GM21447 (cell line): Measurements from ENCODE around the gene SLC15A1.

Experiments used
- ATAC-seq: cut with Tn5 transposase; IDR thresholded peaks from one replicate; pipeline ENCODE4 v1.9.1; 2021; ENCODE audit not compliant: unreplicated experiment

The SLC15A1 gene

GRCh38 chr13:98781470-98781869, 29.0 kb upstream of the SLC15A1 start:
- no peak for ATAC-seq

- no peak for ATAC-seq
These were observed 28.6 kb upstream of the SLC15A1 start for GRCh38 chr13:98781045-98781444.

- no peak for ATAC-seq
These were observed 28.0 kb upstream of the SLC15A1 start for GRCh38 chr13:98780451-98780850.

- no peak for ATAC-seq
These were observed 27.2 kb upstream of the SLC15A1 start for GRCh38 chr13:98779695-98780094.

- ATAC-seq: no peak
These were observed 26.3 kb upstream of the SLC15A1 start for GRCh38 chr13:98778749-98779148.

GRCh38 chr13:98776644-98777043, 24.2 kb upstream of the SLC15A1 start:
- ATAC-seq: no peak

GRCh38 chr13:98775844-98776598, 23.5 kb upstream of the SLC15A1 start:
- no peak for ATAC-seq

- ATAC-seq: no peak
These were observed 22.9 kb upstream of the SLC15A1 start for GRCh38 chr13:98775386-98775785.

- no peak for ATAC-seq
These were observed 22.3 kb upstream of the SLC15A1 start for GRCh38 chr13:98774776-98775175.

- no peak for ATAC-seq
These were observed 21.4 kb upstream of the SLC15A1 start for GRCh38 chr13:98773921-98774320.

GRCh38 chr13:98772794-98773452, 20.5 kb upstream of the SLC15A1 start:
- no peak for ATAC-seq

- ATAC-seq: no peak
These were observed 19.6 kb upstream of the SLC15A1 start for GRCh38 chr13:98771838-98772611.

- no peak for ATAC-seq
These were observed 17.3 kb upstream of the SLC15A1 start for GRCh38 chr13:98769736-98770135.

- no peak for ATAC-seq
These were observed 16.1 kb upstream of the SLC15A1 start for GRCh38 chr13:98768522-98768921.

- ATAC-seq: no peak
These were observed 14.2 kb upstream of the SLC15A1 start for GRCh38 chr13:98766697-98767096.

GRCh38 chr13:98765996-98766519, 13.6 kb upstream of the SLC15A1 start:
- ATAC-seq: no peak

- peak; percentile 32 for ATAC-seq
These were observed 9.6 kb upstream of the SLC15A1 start for GRCh38 chr13:98761986-98762616.

- ATAC-seq: peak; percentile 83
These were observed 8.9 kb upstream of the SLC15A1 start for GRCh38 chr13:98761126-98761985.

GRCh38 chr13:98755729-98756128, 3.3 kb upstream of the SLC15A1 start:
- no peak for ATAC-seq

GRCh38 chr13:98755116-98755515, 2.6 kb upstream of the SLC15A1 start:
- ATAC-seq: no peak
